Neural cell (in vitro differentiated cells): ENCODE measurements around the gene IL18R1. TPM values are rescaled to one million over a fixed set of nuclear protein-coding genes. Genes with fewer than 3 reads are reported as not detected.

Experiments
- H2AFZ ChIP-seq: fragments of 200-600, 300-800 bp; sonication (generic), shearing (Covaris generic); 2 replicates; pipeline ENCODE4 v1.6.0; 2014; ENCODE audit warnings: low read depth, mild to moderate bottlenecking, antibody characterized with exemption, low read length, moderate library complexity
- H3F3A ChIP-seq: fragments of 200-600 bp; shearing (Covaris generic); 2 replicates; pipeline ENCODE4 v1.6.1; 2016; ENCODE audit warnings: mild to moderate bottlenecking, moderate library complexity, mixed read lengths, antibody characterized with exemption, low read length; ENCODE audit not compliant: insufficient read depth, poor library complexity, severe bottlenecking
- H3K27ac ChIP-seq: fragments of 200-600, 300-800 bp; sonication (generic), shearing (Covaris generic); 2 replicates; pipeline ENCODE4 v1.5.1; 2014; ENCODE audit warnings: mild to moderate bottlenecking, low read length, moderate library complexity
- H3K27me3 ChIP-seq: fragments of 300-800, 200-600 bp; sonication (generic), shearing (Covaris generic); 2 replicates; pipeline ENCODE4 v1.6.0; 2014; ENCODE audit warnings: mild to moderate bottlenecking, low read depth, low read length, moderate library complexity; ENCODE audit not compliant: insufficient read depth
- H3K36me3 ChIP-seq: fragments of 300-800, 200-600 bp; sonication (generic), shearing (Covaris generic); 2 replicates; pipeline ENCODE4 v1.5.1; 2014; ENCODE audit warnings: mild to moderate bottlenecking, antibody characterized with exemption, low read length, moderate library complexity; ENCODE audit not compliant: insufficient read depth
- H3K4me2 ChIP-seq: fragments of 300-800, 200-600 bp; sonication (generic), shearing (Covaris generic); 2 replicates; pipeline ENCODE4 v1.6.0; 2014; ENCODE audit warnings: mild to moderate bottlenecking, low read length
- H3K4me3 ChIP-seq: fragments of 300-800, 200-600 bp; sonication (generic), shearing (Covaris generic); 2 replicates; pipeline ENCODE4 v1.5.1; 2014; ENCODE audit warnings: mild to moderate bottlenecking, low read length, moderate library complexity
- H3K79me2 ChIP-seq: fragments of 200-600 bp; shearing (Covaris generic); replicated peaks from 2 replicates; pipeline ENCODE4 v1.6.0; 2014; ENCODE audit warnings: mild to moderate bottlenecking, low read length, moderate library complexity; ENCODE audit not compliant: insufficient read depth
- H3K9ac ChIP-seq: fragments of 300-800, 200-600 bp; sonication (generic), shearing (Covaris generic); 2 replicates; pipeline ENCODE4 v1.6.1; 2016; ENCODE audit warnings: mild to moderate bottlenecking, low read length, mixed read lengths
- H3K9me2 ChIP-seq: fragments of 200-600 bp; shearing (Covaris generic); 2 replicates; pipeline ENCODE4 v1.6.1; 2016; ENCODE audit warnings: mild to moderate bottlenecking, low read length, mixed read lengths; ENCODE audit not compliant: insufficient read depth
- H3K9me3 ChIP-seq: fragments of 200-600, 300-800 bp; sonication (generic), shearing (Covaris generic); 2 replicates; pipeline ENCODE4 v1.6.1; 2016; ENCODE audit warnings: mild to moderate bottlenecking, mixed run types, low read length, moderate library complexity, mixed read lengths
- H4K20me1 ChIP-seq: fragments of 200-600 bp; shearing (Covaris generic); 2 replicates; pipeline ENCODE4 v1.6.1; 2016; ENCODE audit warnings: mild to moderate bottlenecking, mixed run types; ENCODE audit not compliant: insufficient read depth
- EP300 ChIP-seq: fragments of 450-650 bp; conservative IDR thresholded peaks from 2 replicates; pipeline ENCODE4 v1.6.1; 2014; ENCODE audit warnings: antibody characterized with exemption, mild to moderate bottlenecking, moderate library complexity; ENCODE audit not compliant: poor library complexity, severe bottlenecking
- EZH2 ChIP-seq: fragments of 200-600, 300-800 bp; shearing (Covaris generic), sonication (generic); IDR thresholded peaks from 2 replicates; pipeline ENCODE4 v1.6.1; 2014; ENCODE audit warnings: antibody characterized with exemption, low read length, borderline replicate concordance, mild to moderate bottlenecking; ENCODE audit not compliant: insufficient read depth, poor library complexity, severe bottlenecking
- MXI1 ChIP-seq: fragments of 450-650 bp; conservative IDR thresholded peaks from 2 replicates; pipeline ENCODE4 v1.6.1; 2014; ENCODE audit warnings: antibody characterized with exemption, mild to moderate bottlenecking; ENCODE audit not compliant: poor library complexity, severe bottlenecking
- POLR2AphosphoS5 ChIP-seq: IDR thresholded peaks from 2 replicates; pipeline ENCODE4 v1.6.1; 2012
- RAD21 ChIP-seq: fragments of 450-650 bp; conservative IDR thresholded peaks from 2 replicates; pipeline ENCODE4 v1.6.1; 2014; ENCODE audit warnings: antibody characterized with exemption, mild to moderate bottlenecking, moderate library complexity
- SMC3 ChIP-seq: fragments of 450-650 bp; conservative IDR thresholded peaks from 2 replicates; pipeline ENCODE4 v1.6.1; 2014; ENCODE audit warnings: antibody characterized with exemption, mild to moderate bottlenecking, moderate library complexity; ENCODE audit not compliant: poor library complexity
- TAF1 ChIP-seq: IDR thresholded peaks from 2 replicates; pipeline ENCODE4 v1.6.1; 2012; ENCODE audit warnings: low read depth
- polyA plus RNA-seq: library from polyadenylated mRNA; depleted of rRNA; stranded (reverse); fragments of >200 nt; gene quantifications from 2 replicates; pipeline ENCODE4 v1.2.3, GENCODE V29; 2014
- TF ChIP-seq, protein P1 (sequence below): IDR thresholded peaks from 2 replicates; pipeline ENCODE4 v1.6.1; 2012; ENCODE audit warnings: borderline replicate concordance
- TF ChIP-seq, protein P2 (sequence below): fragments of 450-650 bp; IDR thresholded peaks from 2 replicates; pipeline ENCODE4 v1.5.1; 2014; ENCODE audit warnings: antibody characterized with exemption, mild to moderate bottlenecking, moderate library complexity; ENCODE audit not compliant: poor library complexity, severe bottlenecking

IL18R1 gene
- polyA plus RNA-seq, 1 donor from 2014 or later = 0.09 TPM

DNA sequence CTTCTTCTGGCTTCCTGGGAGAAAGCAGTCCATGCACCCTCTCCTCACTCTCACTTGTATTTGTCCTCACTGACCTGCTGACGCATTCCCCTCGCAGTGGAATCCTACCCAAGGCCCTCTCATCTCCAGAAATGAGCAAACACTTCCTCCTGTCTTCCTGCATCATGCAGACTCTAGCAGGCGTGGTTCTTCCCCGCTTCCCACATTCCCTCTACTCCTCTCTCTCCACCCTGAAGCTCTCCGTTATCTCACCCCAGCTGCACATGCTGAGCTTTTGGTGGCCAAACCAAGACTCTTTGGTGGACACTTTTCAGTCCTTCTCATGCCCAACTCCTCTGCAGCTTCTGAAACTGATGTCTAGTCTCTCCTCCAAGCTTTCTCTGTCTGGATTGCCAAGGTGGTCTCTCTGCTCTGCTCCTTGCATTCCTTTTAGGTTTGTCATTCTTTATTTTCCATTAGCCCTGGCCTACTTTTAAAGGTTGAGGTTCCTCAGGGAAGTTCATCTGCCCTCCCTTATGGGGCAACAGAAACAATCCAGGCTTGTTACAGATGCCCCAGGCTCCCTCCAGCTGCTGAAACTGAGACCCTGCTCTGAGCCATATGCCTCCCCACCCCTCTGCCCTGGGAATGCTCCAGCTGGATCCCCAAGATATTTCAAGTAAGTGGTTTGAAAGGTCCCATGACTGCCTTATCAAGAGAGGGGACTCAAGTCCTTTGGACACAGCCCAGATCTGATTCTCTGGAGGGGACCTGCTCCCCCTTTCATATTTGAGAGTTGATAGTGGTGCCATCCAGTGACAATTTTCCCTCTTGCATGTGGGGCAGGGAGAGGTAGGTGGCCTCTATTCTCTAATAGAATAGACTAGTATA lies 66.5 kb downstream of the IL18R1 start:
- H3K27me3 ChIP-seq = no peaks in the 10 kb centered on the region
- no peaks in the 10 kb centered on the region for H3F3A ChIP-seq
- no peaks in the 10 kb centered on the region for H3K36me3 ChIP-seq
- H4K20me1 ChIP-seq = no peaks in the 10 kb centered on the region
- no peak overlapping the region for H3K4me2 ChIP-seq
- TF ChIP-seq RAD21 (no peak), EP300 (no peak), MXI1 (no peak), SMC3 (no peak), POLR2AphosphoS5 (no peak), EZH2 (no peak), TAF1 (no peak)
- TF ChIP-seq, protein P1, sequence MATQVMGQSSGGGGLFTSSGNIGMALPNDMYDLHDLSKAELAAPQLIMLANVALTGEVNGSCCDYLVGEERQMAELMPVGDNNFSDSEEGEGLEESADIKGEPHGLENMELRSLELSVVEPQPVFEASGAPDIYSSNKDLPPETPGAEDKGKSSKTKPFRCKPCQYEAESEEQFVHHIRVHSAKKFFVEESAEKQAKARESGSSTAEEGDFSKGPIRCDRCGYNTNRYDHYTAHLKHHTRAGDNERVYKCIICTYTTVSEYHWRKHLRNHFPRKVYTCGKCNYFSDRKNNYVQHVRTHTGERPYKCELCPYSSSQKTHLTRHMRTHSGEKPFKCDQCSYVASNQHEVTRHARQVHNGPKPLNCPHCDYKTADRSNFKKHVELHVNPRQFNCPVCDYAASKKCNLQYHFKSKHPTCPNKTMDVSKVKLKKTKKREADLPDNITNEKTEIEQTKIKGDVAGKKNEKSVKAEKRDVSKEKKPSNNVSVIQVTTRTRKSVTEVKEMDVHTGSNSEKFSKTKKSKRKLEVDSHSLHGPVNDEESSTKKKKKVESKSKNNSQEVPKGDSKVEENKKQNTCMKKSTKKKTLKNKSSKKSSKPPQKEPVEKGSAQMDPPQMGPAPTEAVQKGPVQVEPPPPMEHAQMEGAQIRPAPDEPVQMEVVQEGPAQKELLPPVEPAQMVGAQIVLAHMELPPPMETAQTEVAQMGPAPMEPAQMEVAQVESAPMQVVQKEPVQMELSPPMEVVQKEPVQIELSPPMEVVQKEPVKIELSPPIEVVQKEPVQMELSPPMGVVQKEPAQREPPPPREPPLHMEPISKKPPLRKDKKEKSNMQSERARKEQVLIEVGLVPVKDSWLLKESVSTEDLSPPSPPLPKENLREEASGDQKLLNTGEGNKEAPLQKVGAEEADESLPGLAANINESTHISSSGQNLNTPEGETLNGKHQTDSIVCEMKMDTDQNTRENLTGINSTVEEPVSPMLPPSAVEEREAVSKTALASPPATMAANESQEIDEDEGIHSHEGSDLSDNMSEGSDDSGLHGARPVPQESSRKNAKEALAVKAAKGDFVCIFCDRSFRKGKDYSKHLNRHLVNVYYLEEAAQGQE = no peak
- TF ChIP-seq, protein P2, sequence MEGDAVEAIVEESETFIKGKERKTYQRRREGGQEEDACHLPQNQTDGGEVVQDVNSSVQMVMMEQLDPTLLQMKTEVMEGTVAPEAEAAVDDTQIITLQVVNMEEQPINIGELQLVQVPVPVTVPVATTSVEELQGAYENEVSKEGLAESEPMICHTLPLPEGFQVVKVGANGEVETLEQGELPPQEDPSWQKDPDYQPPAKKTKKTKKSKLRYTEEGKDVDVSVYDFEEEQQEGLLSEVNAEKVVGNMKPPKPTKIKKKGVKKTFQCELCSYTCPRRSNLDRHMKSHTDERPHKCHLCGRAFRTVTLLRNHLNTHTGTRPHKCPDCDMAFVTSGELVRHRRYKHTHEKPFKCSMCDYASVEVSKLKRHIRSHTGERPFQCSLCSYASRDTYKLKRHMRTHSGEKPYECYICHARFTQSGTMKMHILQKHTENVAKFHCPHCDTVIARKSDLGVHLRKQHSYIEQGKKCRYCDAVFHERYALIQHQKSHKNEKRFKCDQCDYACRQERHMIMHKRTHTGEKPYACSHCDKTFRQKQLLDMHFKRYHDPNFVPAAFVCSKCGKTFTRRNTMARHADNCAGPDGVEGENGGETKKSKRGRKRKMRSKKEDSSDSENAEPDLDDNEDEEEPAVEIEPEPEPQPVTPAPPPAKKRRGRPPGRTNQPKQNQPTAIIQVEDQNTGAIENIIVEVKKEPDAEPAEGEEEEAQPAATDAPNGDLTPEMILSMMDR = no peak
- H3K4me3 ChIP-seq = no peak overlapping the region
- H2AFZ ChIP-seq = no peak overlapping the region
- no peak overlapping the region for H3K27ac ChIP-seq
- no peaks in the 10 kb centered on the region for H3K79me2 ChIP-seq
- H3K9me3 ChIP-seq = no peaks in the 10 kb centered on the region
- H3K9ac ChIP-seq = no peak overlapping the region
- no peaks in the 10 kb centered on the region for H3K9me2 ChIP-seq

DNA sequence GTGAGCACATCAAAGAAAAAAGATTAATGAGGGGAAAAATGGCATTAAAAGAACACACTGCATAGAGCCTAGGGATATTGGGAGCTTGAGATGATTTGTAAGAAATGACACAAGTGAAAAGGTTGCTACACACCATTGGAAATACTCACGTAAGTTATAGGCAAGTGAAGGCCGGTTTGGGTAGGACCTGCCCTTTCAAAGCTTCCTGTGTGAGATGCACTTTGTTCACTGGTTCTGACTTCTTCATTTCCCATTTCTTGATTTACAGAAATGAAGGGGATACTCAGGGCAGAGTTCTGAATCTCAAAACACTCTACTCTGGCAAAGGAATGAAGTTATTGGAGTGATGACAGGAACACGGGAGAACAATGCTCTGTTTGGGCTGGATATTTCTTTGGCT lies 67.3 kb downstream of the IL18R1 start, which contains the start of gene IL18RAP:
TSS of gene IL18RAP (plus strand) at position 251 of the 400 bp plus-strand sequence. CDS start at position 369, 118 bp downstream.
- Histone ChIP-seq H3K4me3 (no peak within 1 kb of the TSS), H3K9me3 (no peaks in the 10 kb centered on the region), H3K27ac (no peak within 1 kb of the TSS), H4K20me1 (no peaks in the 10 kb centered on the region), H3F3A (no peaks in the 10 kb centered on the region), H3K79me2 (no peaks in the 10 kb centered on the region), H2AFZ (no peak within 1 kb of the TSS), H3K27me3 (no peaks in the 10 kb centered on the region), H3K9ac (no peak within 1 kb of the TSS), H3K9me2 (no peaks in the 10 kb centered on the region), H3K36me3 (no peaks in the 10 kb centered on the region), H3K4me2 (no peak within 1 kb of the TSS)
- no peak for TF ChIP-seq POLR2AphosphoS5
- no peak for TF ChIP-seq EP300
- no peak for TF ChIP-seq MXI1
- TF ChIP-seq, protein P1 = no peak
- no peak for TF ChIP-seq RAD21
- no peak for TF ChIP-seq EZH2
- TF ChIP-seq, protein P2 = no peak
- TF ChIP-seq SMC3 = no peak
